Fibroblast of the aortic adventitia (primary cell): Measurements from ENCODE around the gene KLHDC10. TPM values are rescaled to one million over a fixed set of nuclear protein-coding genes. Genes with fewer than 3 reads are reported as not detected.

ENCODE experiments used
- DNase-seq: peaks from one replicate; pipeline ENCODE4 v3.0.0-alpha.2; 2010; ENCODE audit warnings: low read depth
- H3K4me3 ChIP-seq: 2 replicates; pipeline ENCODE4 v1.5.1; 2011; ENCODE audit warnings: low read depth, mild to moderate bottlenecking, control low read depth, low read length, moderate library complexity
- CTCF ChIP-seq: IDR thresholded peaks from 2 replicates; pipeline ENCODE4 v1.5.1; 2011; ENCODE audit warnings: mild to moderate bottlenecking, low read length, control low read depth, inconsistent platforms; ENCODE audit not compliant: insufficient read depth
- total RNA-seq: library from RNA; depleted of rRNA; stranded (reverse); fragments of >200 nt; gene quantifications from 2 replicates; pipeline ENCODE4 v1.2.3, GENCODE V29; 2012; ENCODE audit warnings: low replicate concordance

The KLHDC10 gene
- total RNA-seq, 1 donor = 27.2 TPM

- no peak for TF ChIP-seq CTCF
- H3K4me3 ChIP-seq = no peak overlapping the region
- DNase-seq = no peak
Observed at GRCh38 chr7:130147710-130148325, 77.5 kb downstream of the KLHDC10 start.

GRCh38 chr7:130148561-130148960, 78.2 kb downstream of the KLHDC10 start:
- no peak for TF ChIP-seq CTCF
- H3K4me3 ChIP-seq = no peak overlapping the region
- DNase-seq = peak; percentile 35

- no peak for DNase-seq
- no peak for TF ChIP-seq CTCF
- no peak overlapping the region for H3K4me3 ChIP-seq
Observed at GRCh38 chr7:130149281-130150139, 79.2 kb downstream of the KLHDC10 start.

GRCh38 chr7:130150587-130150986, 80.3 kb downstream of the KLHDC10 start:
- no peak for DNase-seq
- no peak for TF ChIP-seq CTCF
- H3K4me3 ChIP-seq = no peak overlapping the region

- peak; percentile 22 for DNase-seq
- H3K4me3 ChIP-seq = no peak overlapping the region
- TF ChIP-seq CTCF = no peak
Observed at GRCh38 chr7:130151591-130152492, 81.5 kb downstream of the KLHDC10 start.

- peak; percentile 21 for DNase-seq
- no peak overlapping the region for H3K4me3 ChIP-seq
Observed at GRCh38 chr7:130152493-130153210, 82.3 kb downstream of the KLHDC10 start.

More at GRCh38 chr7:130152493-130153210, 82.3 kb downstream of the KLHDC10 start:
- no peak for TF ChIP-seq CTCF
